Activated T-cell treated with anti-CD3 and anti-CD28 coated beads, Interleukin-2, amount 50 U/mL, for 72 hours (primary cell): ENCODE results near the gene LSM3. TPM values are rescaled to one million over a fixed set of nuclear protein-coding genes. Genes with fewer than 3 reads are reported as not detected.
"Not testable (repeated sequence)": the region's sequence is repeated elsewhere in the genome, so short reads cannot be mapped to it uniquely, and the experiment has no call there.

Experiments used
- ATAC-seq, 2 donors: fragments of 150-1000 bp; cut with Tn5 transposase; replicated peaks in 1 of 2; 2 replicates each; pipeline ENCODE4 v1.10.0; 2021; ENCODE audit warnings: moderate library complexity in 2 of 2, mild to moderate bottlenecking in 1 of 2
- DNase-seq, 2 donors: peaks; one replicate each; pipeline ENCODE4 v3.0.0; 2021 to 2022; ENCODE audit warnings: mixed read lengths in 1 of 2
- H3K27ac Mint-ChIP-seq: one replicate; pipeline ENCODE4 v1.8.0; 2022; ENCODE audit warnings: mild to moderate bottlenecking, moderate library complexity, mixed read lengths
- H3K27me3 Mint-ChIP-seq: one replicate; pipeline ENCODE4 v1.8.0; 2022; ENCODE audit warnings: low read depth, mixed read lengths
- H3K36me3 Mint-ChIP-seq, 2 donors: one replicate each; pipeline ENCODE4 v1.8.0; 2022; ENCODE audit warnings: mixed read lengths in 2 of 2, mild to moderate bottlenecking in 1 of 2; ENCODE audit not compliant: insufficient read depth in 2 of 2
- H3K4me1 Mint-ChIP-seq: one replicate; pipeline ENCODE4 v1.8.0; 2022; ENCODE audit warnings: low read depth, mixed read lengths
- H3K4me3 Mint-ChIP-seq, 2 donors: one replicate each; pipeline ENCODE4 v1.8.0; 2022; ENCODE audit warnings: mild to moderate bottlenecking in 2 of 2, mixed read lengths in 2 of 2, moderate library complexity in 2 of 2
- H3K9me3 Mint-ChIP-seq, 2 donors: one replicate each; pipeline ENCODE4 v1.8.0; 2022; ENCODE audit warnings: mixed read lengths in 2 of 2
- total RNA-seq, 2 donors: library from RNA; stranded (reverse); gene quantifications; one replicate each; pipeline ENCODE4 v1.2.3, GENCODE V29; 2022

Gene LSM3
- total RNA-seq, 2 donors from 2014 or later, result 12.4 to 14.3 TPM

GRCh38 chr3:14228681-14229470, 50.3 kb downstream of the LSM3 start:
- Mint-ChIP-seq H3K27me3 (peaks cover 42% of the 10 kb centered on the region), H3K9me3 (peaks cover 3 to 7% of the 10 kb centered on the region in 2 donors)
- no peak for ATAC-seq

GRCh38 chr3:14229695-14230094, 51.1 kb downstream of the LSM3 start:
- not testable (repeated sequence) for H3K27ac Mint-ChIP-seq, H3K4me3 Mint-ChIP-seq, ATAC-seq, DNase-seq, H3K9me3 Mint-ChIP-seq
- peaks cover 7 to 16% of the 10 kb centered on the region in 2 donors for H3K36me3 Mint-ChIP-seq
- peaks cover 17% of the 10 kb centered on the region for H3K4me1 Mint-ChIP-seq
- H3K27me3 Mint-ChIP-seq, result peaks cover 45% of the 10 kb centered on the region

More at GRCh38 chr3:14228681-14229470, 50.3 kb downstream of the LSM3 start:
- Mint-ChIP-seq H3K36me3 (peaks cover 7 to 12% of the 10 kb centered on the region in 2 donors), H3K4me1 (peaks cover 10% of the 10 kb centered on the region), H3K27ac (no peak overlapping the region), H3K4me3 (no peak overlapping the region)
- DNase-seq, result no peak

- Mint-ChIP-seq H3K4me3 (no peak overlapping the region), H3K4me1 (peaks cover 24% of the 10 kb centered on the region), H3K9me3 (peaks cover 3 to 7% of the 10 kb centered on the region in 2 donors), H3K27ac (no peak overlapping the region), H3K36me3 (peaks cover 7 to 16% of the 10 kb centered on the region in 2 donors), H3K27me3 (peaks cover 41% of the 10 kb centered on the region)
- ATAC-seq, result no peak
- DNase-seq, result no peak
These were observed 52.1 kb downstream of the LSM3 start for GRCh38 chr3:14230729-14231128.

GRCh38 chr3:14231145-14231990, 52.8 kb downstream of the LSM3 start:
- Mint-ChIP-seq H3K4me1 (peaks cover 24% of the 10 kb centered on the region), H3K27ac (no peak overlapping the region), H3K4me3 (no peak overlapping the region), H3K27me3 (peaks cover 41% of the 10 kb centered on the region), H3K36me3 (peaks cover 7 to 16% of the 10 kb centered on the region in 2 donors), H3K9me3 (peaks cover 3 to 7% of the 10 kb centered on the region in 2 donors)
- DNase-seq, result no peak
- ATAC-seq, result no peak

- no peak for DNase-seq
- H3K4me1 Mint-ChIP-seq, result peaks cover 24% of the 10 kb centered on the region
- no peak overlapping the region for H3K27ac Mint-ChIP-seq
- H3K27me3 Mint-ChIP-seq, result peaks cover 41% of the 10 kb centered on the region
- H3K36me3 Mint-ChIP-seq, result peaks cover 7 to 16% of the 10 kb centered on the region in 2 donors
- peaks cover 3 to 7% of the 10 kb centered on the region in 2 donors for H3K9me3 Mint-ChIP-seq
- ATAC-seq, result no peak
- no peak overlapping the region for H3K4me3 Mint-ChIP-seq
These were observed 53.4 kb downstream of the LSM3 start for GRCh38 chr3:14231998-14232501.

- peaks cover 24% of the 10 kb centered on the region for H3K4me1 Mint-ChIP-seq
- DNase-seq, result no peak
These were observed 55.8 kb downstream of the LSM3 start for GRCh38 chr3:14234251-14235002.

GRCh38 chr3:14235003-14235911, 56.6 kb downstream of the LSM3 start:
- Mint-ChIP-seq H3K27me3 (peaks cover 36% of the 10 kb centered on the region), H3K4me3 (no peak overlapping the region), H3K4me1 (peaks cover 24% of the 10 kb centered on the region), H3K9me3 (peaks cover 3 to 7% of the 10 kb centered on the region in 2 donors), H3K36me3 (peaks cover 7 to 16% of the 10 kb centered on the region in 2 donors), H3K27ac (no peak overlapping the region)
- ATAC-seq (peak; percentile 69 to 77), DNase-seq (no peak)

More at GRCh38 chr3:14234251-14235002, 55.8 kb downstream of the LSM3 start:
- H3K9me3 Mint-ChIP-seq, result peaks cover 3 to 7% of the 10 kb centered on the region in 2 donors
- H3K27me3 Mint-ChIP-seq, result peaks cover 41% of the 10 kb centered on the region
- H3K4me3 Mint-ChIP-seq, result no peak overlapping the region
- H3K36me3 Mint-ChIP-seq, result peaks cover 7 to 16% of the 10 kb centered on the region in 2 donors
- no peak overlapping the region for H3K27ac Mint-ChIP-seq
- ATAC-seq, result no peak

- Mint-ChIP-seq H3K9me3 (peaks cover 3 to 7% of the 10 kb centered on the region in 2 donors), H3K4me1 (peaks cover 24% of the 10 kb centered on the region), H3K36me3 (peaks cover 7 to 16% of the 10 kb centered on the region in 2 donors), H3K27ac (no peak overlapping the region), H3K4me3 (no peak overlapping the region), H3K27me3 (peaks cover 35% of the 10 kb centered on the region)
- ATAC-seq (no peak), DNase-seq (no peak)
These were observed 57.3 kb downstream of the LSM3 start for GRCh38 chr3:14235912-14236295.

GRCh38 chr3:14236902-14237301, 58.3 kb downstream of the LSM3 start:
- H3K27ac Mint-ChIP-seq, result no peak overlapping the region

GRCh38 chr3:14237457-14237856, 58.8 kb downstream of the LSM3 start:
- peaks cover 3 to 7% of the 10 kb centered on the region in 2 donors for H3K9me3 Mint-ChIP-seq
- peaks cover 7 to 16% of the 10 kb centered on the region in 2 donors for H3K36me3 Mint-ChIP-seq
- no peak for DNase-seq
- H3K4me3 Mint-ChIP-seq, result no peak overlapping the region
- no peak for ATAC-seq
- H3K27ac Mint-ChIP-seq, result no peak overlapping the region
- H3K4me1 Mint-ChIP-seq, result peaks cover 21% of the 10 kb centered on the region
- peaks cover 21% of the 10 kb centered on the region for H3K27me3 Mint-ChIP-seq

More at GRCh38 chr3:14236902-14237301, 58.3 kb downstream of the LSM3 start:
- Mint-ChIP-seq H3K27me3 (peaks cover 27% of the 10 kb centered on the region), H3K4me1 (peaks cover 24% of the 10 kb centered on the region), H3K4me3 (no peak overlapping the region), H3K9me3 (peaks cover 3 to 7% of the 10 kb centered on the region in 2 donors), H3K36me3 (peaks cover 7 to 16% of the 10 kb centered on the region in 2 donors)
- DNase-seq (no peak), ATAC-seq (no peak)

GRCh38 chr3:14238356-14238755, 59.7 kb downstream of the LSM3 start:
- H3K4me3 Mint-ChIP-seq, result no peak overlapping the region
- H3K4me1 Mint-ChIP-seq, result peaks cover 14% of the 10 kb centered on the region
- ATAC-seq (no peak), DNase-seq (no peak)
- peaks cover 3 to 9% of the 10 kb centered on the region in 2 donors for H3K36me3 Mint-ChIP-seq
- H3K27ac Mint-ChIP-seq, result no peak overlapping the region
- peaks cover 3% of the 10 kb centered on the region in 2 donors for H3K9me3 Mint-ChIP-seq
- peaks cover 12% of the 10 kb centered on the region for H3K27me3 Mint-ChIP-seq
